Activated naive CD8-positive, alpha-beta T cell (primary cell): Measurements from ENCODE around the gene CORO7.

Source experiments
- H3K27ac Mint-ChIP-seq: one replicate; pipeline ENCODE4 v1.8.0; 2021; ENCODE audit warnings: mixed read lengths
- H3K27me3 Mint-ChIP-seq: one replicate; pipeline ENCODE4 v1.8.0; 2021; ENCODE audit warnings: mixed read lengths
- H3K36me3 Mint-ChIP-seq: one replicate; pipeline ENCODE4 v1.8.0; 2021; ENCODE audit warnings: mixed read lengths
- H3K4me1 Mint-ChIP-seq: one replicate; pipeline ENCODE4 v1.8.0; 2021; ENCODE audit warnings: low read depth, mixed read lengths
- H3K4me3 Mint-ChIP-seq: one replicate; pipeline ENCODE4 v1.8.0; 2021; ENCODE audit warnings: mild to moderate bottlenecking, mixed read lengths
- H3K9me3 Mint-ChIP-seq: one replicate; pipeline ENCODE4 v1.8.0; 2021; ENCODE audit warnings: low read depth, mixed read lengths

Gene CORO7

GRCh38 chr16:4412159-4412558, 4.2 kb downstream of the CORO7 start:
- H3K9me3 Mint-ChIP-seq: no peaks in the 10 kb centered on the region
- H3K27ac Mint-ChIP-seq: peak overlapping the region; percentile 58
- H3K4me1 Mint-ChIP-seq: peaks cover 42% of the 10 kb centered on the region
- H3K4me3 Mint-ChIP-seq: no peak overlapping the region
- H3K27me3 Mint-ChIP-seq: no peaks in the 10 kb centered on the region
- H3K36me3 Mint-ChIP-seq: peaks cover 3% of the 10 kb centered on the region

- Mint-ChIP-seq H3K9me3 (no peaks in the 10 kb centered on the region), H3K27me3 (no peaks in the 10 kb centered on the region), H3K27ac (no peak overlapping the region), H3K4me3 (no peak overlapping the region), H3K4me1 (peaks cover 40% of the 10 kb centered on the region), H3K36me3 (peaks cover 3% of the 10 kb centered on the region)
These were observed 4.7 kb downstream of the CORO7 start for GRCh38 chr16:4411684-4412083.

- Mint-ChIP-seq H3K4me3 (no peak overlapping the region), H3K9me3 (no peaks in the 10 kb centered on the region), H3K36me3 (peaks cover 3% of the 10 kb centered on the region), H3K27me3 (no peaks in the 10 kb centered on the region), H3K27ac (peak overlapping the region; percentile 71), H3K4me1 (peaks cover 37% of the 10 kb centered on the region)
These were observed 5.9 kb downstream of the CORO7 start for GRCh38 chr16:4410335-4411075.

GRCh38 chr16:4409081-4409932, 7.1 kb downstream of the CORO7 start:
- Mint-ChIP-seq H3K4me3 (no peak overlapping the region), H3K36me3 (no peaks in the 10 kb centered on the region), H3K27me3 (no peaks in the 10 kb centered on the region), H3K9me3 (no peaks in the 10 kb centered on the region), H3K4me1 (peaks cover 26% of the 10 kb centered on the region), H3K27ac (no peak overlapping the region)

GRCh38 chr16:4408323-4408690, 8.1 kb downstream of the CORO7 start:
- H3K36me3 Mint-ChIP-seq: no peaks in the 10 kb centered on the region
- H3K27ac Mint-ChIP-seq: no peak overlapping the region
- H3K9me3 Mint-ChIP-seq: no peaks in the 10 kb centered on the region
- peaks cover 18% of the 10 kb centered on the region for H3K4me1 Mint-ChIP-seq
- H3K4me3 Mint-ChIP-seq: no peak overlapping the region
- H3K27me3 Mint-ChIP-seq: no peaks in the 10 kb centered on the region

- Mint-ChIP-seq H3K27me3 (no peaks in the 10 kb centered on the region), H3K27ac (no peak overlapping the region), H3K4me3 (no peak overlapping the region), H3K4me1 (peaks cover 13% of the 10 kb centered on the region), H3K9me3 (no peaks in the 10 kb centered on the region), H3K36me3 (no peaks in the 10 kb centered on the region)
These were observed 8.7 kb downstream of the CORO7 start for GRCh38 chr16:4407543-4408322.

GRCh38 chr16:4404967-4405696, 11.3 kb downstream of the CORO7 start:
- no peak overlapping the region for H3K27ac Mint-ChIP-seq
- peaks cover 7% of the 10 kb centered on the region for H3K4me1 Mint-ChIP-seq
- no peaks in the 10 kb centered on the region for H3K27me3 Mint-ChIP-seq
- no peak overlapping the region for H3K4me3 Mint-ChIP-seq
- H3K36me3 Mint-ChIP-seq: no peaks in the 10 kb centered on the region
- H3K9me3 Mint-ChIP-seq: no peaks in the 10 kb centered on the region

GRCh38 chr16:4404247-4404966, 12.0 kb downstream of the CORO7 start:
- no peak overlapping the region for H3K4me3 Mint-ChIP-seq
- H3K27ac Mint-ChIP-seq: peak overlapping the region; percentile 25
- H3K27me3 Mint-ChIP-seq: no peaks in the 10 kb centered on the region
- H3K4me1 Mint-ChIP-seq: peaks cover 13% of the 10 kb centered on the region
- no peaks in the 10 kb centered on the region for H3K9me3 Mint-ChIP-seq
- H3K36me3 Mint-ChIP-seq: peaks cover 3% of the 10 kb centered on the region

GRCh38 chr16:4403133-4403949, 13.1 kb downstream of the CORO7 start:
- no peaks in the 10 kb centered on the region for H3K27me3 Mint-ChIP-seq

GRCh38 chr16:4402439-4403132, 13.8 kb downstream of the CORO7 start:
- Mint-ChIP-seq H3K27ac (no peak overlapping the region), H3K36me3 (peaks cover 4% of the 10 kb centered on the region), H3K27me3 (no peaks in the 10 kb centered on the region), H3K4me1 (peaks cover 16% of the 10 kb centered on the region), H3K9me3 (no peaks in the 10 kb centered on the region), H3K4me3 (no peak overlapping the region)

More at GRCh38 chr16:4403133-4403949, 13.1 kb downstream of the CORO7 start:
- H3K36me3 Mint-ChIP-seq: peaks cover 4% of the 10 kb centered on the region
- H3K9me3 Mint-ChIP-seq: no peaks in the 10 kb centered on the region
- peaks cover 16% of the 10 kb centered on the region for H3K4me1 Mint-ChIP-seq
- H3K27ac Mint-ChIP-seq: no peak overlapping the region
- H3K4me3 Mint-ChIP-seq: no peak overlapping the region

GRCh38 chr16:4401510-4401909, 14.9 kb downstream of the CORO7 start:
- Mint-ChIP-seq H3K4me1 (peaks cover 16% of the 10 kb centered on the region), H3K4me3 (no peak overlapping the region), H3K27ac (peak overlapping the region; percentile 11), H3K27me3 (no peaks in the 10 kb centered on the region), H3K9me3 (no peaks in the 10 kb centered on the region), H3K36me3 (peaks cover 4% of the 10 kb centered on the region)

GRCh38 chr16:4401094-4401501, 15.3 kb downstream of the CORO7 start:
- Mint-ChIP-seq H3K27me3 (no peaks in the 10 kb centered on the region), H3K4me3 (no peak overlapping the region), H3K4me1 (peaks cover 16% of the 10 kb centered on the region)

More at GRCh38 chr16:4401094-4401501, 15.3 kb downstream of the CORO7 start:
- Mint-ChIP-seq H3K36me3 (peaks cover 4% of the 10 kb centered on the region), H3K9me3 (no peaks in the 10 kb centered on the region), H3K27ac (peak overlapping the region; percentile 37)
